Measurements from ENCODE around the gene TPSD1.
"Not testable (repeated sequence)": the region's sequence is repeated elsewhere in the genome, so short reads cannot be mapped to it uniquely, and the experiment has no call there.

Gene TPSD1

DNA sequence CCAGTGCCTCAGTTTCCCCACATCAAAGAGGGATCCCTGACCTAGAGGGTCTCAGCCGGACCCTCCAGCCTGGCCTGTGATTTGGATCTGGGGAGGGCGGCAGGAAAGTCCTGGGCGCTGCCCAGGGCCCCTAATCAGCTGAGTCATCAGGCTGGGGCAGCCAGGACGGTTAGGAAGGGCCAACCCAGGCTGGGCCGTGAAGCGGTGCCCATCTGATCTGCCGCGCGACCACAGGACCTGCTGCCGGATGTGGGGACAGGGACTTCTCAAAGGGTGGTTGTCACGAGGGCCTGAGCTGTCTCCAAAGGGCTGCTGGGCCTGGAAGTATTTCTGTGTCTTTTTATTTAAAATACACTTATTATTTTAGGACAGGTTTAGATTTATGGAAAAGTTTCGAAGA, 11.0 kb upstream of the TPSD1 start:
- Histone ChIP-seq H3K27ac (no peak overlapping the region), H3K4me2 (no peak overlapping the region), H4K20me1 (ENCODE audit: insufficient read depth) (no peaks in the 10 kb centered on the region), H3K36me3 (ENCODE audit: insufficient read depth) (no peaks in the 10 kb centered on the region), H2AFZ (ENCODE audit: low read depth) (no peak overlapping the region), H3K79me2 (ENCODE audit: insufficient read depth, low read depth) (no peaks in the 10 kb centered on the region), H3K4me3 (IDR thresholded peaks at IDR 0.05; ENCODE audit: insufficient read depth, low read depth, low read length) (no peak overlapping the region), H3K4me1 (ENCODE audit: low read depth, poor library complexity, severe bottlenecking) (no peaks in the 10 kb centered on the region), H3K9ac (no peak overlapping the region), H3K27me3 (ENCODE audit: insufficient read depth, low read depth) (peaks cover 37% of the 10 kb centered on the region)
- no peak for TF ChIP-seq CTCF (conservative IDR thresholded peaks at IDR 0.05; ENCODE audit: low read depth, low read length)

- no peak overlapping the region for H3K9ac ChIP-seq
- H3K79me2 ChIP-seq (ENCODE audit: insufficient read depth, low read depth): no peaks in the 10 kb centered on the region
- no peak for TF ChIP-seq CTCF (conservative IDR thresholded peaks at IDR 0.05; ENCODE audit: low read depth, low read length)
- no peak overlapping the region for H3K27ac ChIP-seq
- no peak overlapping the region for H3K4me3 ChIP-seq (IDR thresholded peaks at IDR 0.05; ENCODE audit: insufficient read depth, low read depth, low read length)
- no peak overlapping the region for H2AFZ ChIP-seq (ENCODE audit: low read depth)
- peaks cover 37% of the 10 kb centered on the region for H3K27me3 ChIP-seq (ENCODE audit: insufficient read depth, low read depth)
- no peaks in the 10 kb centered on the region for H4K20me1 ChIP-seq (ENCODE audit: insufficient read depth)
- H3K36me3 ChIP-seq (ENCODE audit: insufficient read depth): no peaks in the 10 kb centered on the region
- H3K4me2 ChIP-seq: no peak overlapping the region
- no peaks in the 10 kb centered on the region for H3K4me1 ChIP-seq (ENCODE audit: low read depth, poor library complexity, severe bottlenecking)
These were observed 10.3 kb upstream of the TPSD1 start for GRCh38 chr16:1245452-1246020.

- H2AFZ ChIP-seq (ENCODE audit: low read depth); H3K4me1 ChIP-seq (ENCODE audit: low read depth, poor library complexity, severe bottlenecking); H4K20me1 ChIP-seq (ENCODE audit: insufficient read depth); H3K27ac ChIP-seq; H3K79me2 ChIP-seq (ENCODE audit: insufficient read depth, low read depth); H3K36me3 ChIP-seq (ENCODE audit: insufficient read depth); H3K9ac ChIP-seq; H3K4me3 ChIP-seq (IDR thresholded peaks at IDR 0.05; ENCODE audit: insufficient read depth, low read depth, low read length); H3K4me2 ChIP-seq: not testable (repeated sequence)
- peaks cover 42% of the 10 kb centered on the region for H3K27me3 ChIP-seq (ENCODE audit: insufficient read depth, low read depth)
These were observed 7.8 kb upstream of the TPSD1 start for GRCh38 chr16:1247903-1248537.

DNA sequence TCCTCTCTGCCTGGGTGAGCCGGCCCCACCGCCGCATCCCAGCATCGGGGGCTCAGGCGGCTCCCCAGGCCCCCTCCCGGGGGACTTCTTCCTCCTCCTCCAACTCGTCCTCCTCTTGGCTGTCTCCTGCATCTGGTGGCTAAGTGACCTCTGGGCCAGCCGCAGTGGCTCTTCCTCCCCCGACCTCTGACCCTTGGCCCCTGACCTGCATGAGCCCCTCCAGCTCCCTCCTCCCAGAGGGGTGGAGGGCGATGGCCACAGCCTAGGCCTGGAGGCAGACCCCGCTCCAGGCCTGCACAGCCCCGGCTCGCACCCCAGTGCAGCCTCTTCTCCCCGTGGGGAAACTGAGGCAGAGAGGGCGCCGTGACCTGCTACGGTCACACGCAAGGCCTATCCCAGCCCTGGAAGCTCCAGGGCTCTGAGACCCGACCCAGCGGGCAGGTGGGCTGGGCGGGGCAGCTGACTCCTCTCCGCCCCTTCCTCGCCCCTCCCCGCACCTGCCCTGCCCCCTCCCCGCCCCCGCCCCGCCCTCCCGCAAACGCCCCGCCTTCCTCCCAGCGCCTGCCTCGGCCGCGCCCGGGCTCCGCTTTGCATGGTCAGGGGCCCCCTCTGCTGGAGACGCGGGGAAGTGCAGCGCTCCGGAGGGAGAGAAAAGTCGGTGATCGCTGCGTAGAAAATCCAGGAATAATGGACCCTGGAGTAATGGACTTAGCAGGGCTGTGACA, 6.7 kb upstream of the TPSD1 start:
- not testable (repeated sequence) for H3K4me2 ChIP-seq; H2AFZ ChIP-seq (ENCODE audit: low read depth); H3K27ac ChIP-seq; H3K79me2 ChIP-seq (ENCODE audit: insufficient read depth, low read depth); H3K36me3 ChIP-seq (ENCODE audit: insufficient read depth); H3K9ac ChIP-seq; H3K4me1 ChIP-seq (ENCODE audit: low read depth, poor library complexity, severe bottlenecking); H3K4me3 ChIP-seq (IDR thresholded peaks at IDR 0.05; ENCODE audit: insufficient read depth, low read depth, low read length); H4K20me1 ChIP-seq (ENCODE audit: insufficient read depth)
- H3K27me3 ChIP-seq (ENCODE audit: insufficient read depth, low read depth): peaks cover 36% of the 10 kb centered on the region

GRCh38 chr16:1253701-1254364, 2.0 kb upstream of the TPSD1 start:
- not testable (repeated sequence) for H4K20me1 ChIP-seq (ENCODE audit: insufficient read depth); H2AFZ ChIP-seq (ENCODE audit: low read depth); H3K4me2 ChIP-seq; H3K4me3 ChIP-seq (IDR thresholded peaks at IDR 0.05; ENCODE audit: insufficient read depth, low read depth, low read length); H3K36me3 ChIP-seq (ENCODE audit: insufficient read depth); H3K9ac ChIP-seq; H3K4me1 ChIP-seq (ENCODE audit: low read depth, poor library complexity, severe bottlenecking); H3K79me2 ChIP-seq (ENCODE audit: insufficient read depth, low read depth); H3K27ac ChIP-seq
- H3K27me3 ChIP-seq (ENCODE audit: insufficient read depth, low read depth): peaks cover 35% of the 10 kb centered on the region

DNA sequence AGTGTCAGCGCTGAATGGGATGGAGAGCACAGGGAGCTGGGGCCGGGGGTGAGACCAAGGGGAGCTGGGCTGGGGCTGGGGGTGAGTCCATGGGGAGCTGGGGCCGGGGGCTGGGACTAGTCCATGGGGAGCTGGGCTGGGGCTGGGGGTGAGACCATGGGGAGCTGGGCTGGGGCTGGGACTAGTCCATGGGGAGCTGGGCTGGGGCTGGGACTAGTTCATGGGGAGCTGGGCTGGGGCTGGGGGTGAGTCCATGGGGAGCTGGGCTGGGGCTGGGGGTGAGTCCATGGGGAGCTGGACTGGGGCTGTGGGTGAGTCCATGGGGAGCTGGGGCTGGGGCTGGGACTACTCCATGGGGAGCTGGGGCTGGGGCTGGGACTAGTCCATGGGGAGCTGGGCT, 1.0 kb upstream of the TPSD1 start:
- H3K4me3 ChIP-seq (IDR thresholded peaks at IDR 0.05; ENCODE audit: insufficient read depth, low read depth, low read length); H3K36me3 ChIP-seq (ENCODE audit: insufficient read depth); H3K4me1 ChIP-seq (ENCODE audit: low read depth, poor library complexity, severe bottlenecking); H3K9ac ChIP-seq; H3K4me2 ChIP-seq; H3K27ac ChIP-seq; H2AFZ ChIP-seq (ENCODE audit: low read depth); H4K20me1 ChIP-seq (ENCODE audit: insufficient read depth); H3K79me2 ChIP-seq (ENCODE audit: insufficient read depth, low read depth): not testable (repeated sequence)
- H3K27me3 ChIP-seq (ENCODE audit: insufficient read depth, low read depth): peaks cover 45% of the 10 kb centered on the region

DNA sequence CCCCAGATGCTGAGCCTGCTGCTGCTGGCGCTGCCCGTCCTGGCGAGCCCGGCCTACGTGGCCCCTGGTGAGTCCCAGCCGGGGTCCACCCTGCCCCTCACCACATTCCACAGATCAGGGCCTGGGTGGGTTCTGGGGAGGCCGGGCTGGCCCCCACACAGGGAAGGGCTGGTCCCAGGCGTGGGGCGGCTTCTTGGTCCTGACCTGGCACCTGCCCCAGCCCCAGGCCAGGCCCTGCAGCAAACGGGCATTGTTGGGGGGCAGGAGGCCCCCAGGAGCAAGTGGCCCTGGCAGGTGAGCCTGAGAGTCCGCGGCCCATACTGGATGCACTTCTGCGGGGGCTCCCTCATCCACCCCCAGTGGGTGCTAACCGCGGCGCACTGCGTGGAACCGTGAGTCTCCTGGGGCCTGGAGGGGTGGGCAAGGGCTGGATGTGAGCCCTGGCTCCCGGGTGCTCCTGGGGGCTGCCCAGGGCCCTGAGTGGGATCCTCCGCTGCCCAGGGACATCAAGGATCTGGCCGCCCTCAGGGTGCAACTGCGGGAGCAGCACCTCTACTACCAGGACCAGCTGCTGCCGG, 516 bp downstream of the TPSD1 start:
- H3K4me2 ChIP-seq; H3K4me3 ChIP-seq (IDR thresholded peaks at IDR 0.05; ENCODE audit: insufficient read depth, low read depth, low read length); H3K27ac ChIP-seq; H3K36me3 ChIP-seq (ENCODE audit: insufficient read depth); H3K9ac ChIP-seq; H4K20me1 ChIP-seq (ENCODE audit: insufficient read depth); H3K4me1 ChIP-seq (ENCODE audit: low read depth, poor library complexity, severe bottlenecking); H2AFZ ChIP-seq (ENCODE audit: low read depth); H3K79me2 ChIP-seq (ENCODE audit: insufficient read depth, low read depth): not testable (repeated sequence)
- H3K27me3 ChIP-seq (ENCODE audit: insufficient read depth, low read depth): peaks cover 58% of the 10 kb centered on the region

Measured in KMS-11 (cell line).